ENCODE data around the gene XXYLT1.

DNA sequence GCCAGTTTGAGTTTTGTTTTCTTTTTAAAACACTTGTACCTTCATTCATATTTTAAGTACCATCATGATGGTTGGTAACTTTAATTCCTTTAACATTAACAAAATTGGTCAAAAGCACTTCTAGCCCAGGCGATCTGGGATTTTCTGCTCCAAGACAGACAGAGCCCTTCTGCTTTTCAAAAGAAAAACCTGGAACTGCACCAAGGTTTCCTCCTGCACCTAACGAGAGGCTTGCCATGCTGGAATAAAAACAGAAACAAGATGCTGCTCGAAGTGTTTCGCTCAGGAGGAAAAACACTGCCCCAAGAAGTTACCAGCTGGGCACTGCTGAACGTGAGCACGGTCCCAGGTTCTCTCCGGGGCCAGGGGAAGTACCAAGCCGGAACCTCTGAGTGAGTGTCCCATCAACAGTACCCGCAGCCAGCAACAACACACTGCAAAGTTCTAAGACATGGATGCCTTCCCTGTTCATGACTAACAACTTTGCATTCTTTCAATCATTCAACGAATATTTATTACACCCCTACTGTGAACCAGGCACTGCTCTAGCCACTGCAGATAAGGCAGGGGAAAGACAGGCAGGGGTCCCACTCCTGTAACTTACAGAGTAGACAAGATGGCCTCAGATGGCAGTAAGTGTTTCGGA lies 98.8 kb downstream of the XXYLT1 start:
- TF ChIP-seq CTCF (IDR thresholded peaks at IDR 0.05), result no peak
- TF ChIP-seq POLR2A (IDR thresholded peaks at IDR 0.05), result no peak
